Stimulated activated CD4-positive, alpha-beta T cell treated with anti-CD3 and anti-CD28 coated beads, Interleukin-12 subunit alpha, Interleukin-12 subunit beta, amount 100 ng/mL, for 24 hours (primary cell): Measurements from ENCODE around the gene FOXK1.
"Not testable (repeated sequence)": the region's sequence is repeated elsewhere in the genome, so short reads cannot be mapped to it uniquely, and the experiment has no call there.

Experiments
- DNase-seq, 2 experiments: peaks; one replicate each; pipeline ENCODE4 v3.0.0-alpha.2; 2020; ENCODE audit warnings: low read depth in 2 of 2

FOXK1 gene

GRCh38 chr7:4786015-4786414 lies 103.9 kb downstream of the FOXK1 start:
- DNase-seq = no peak

DNA sequence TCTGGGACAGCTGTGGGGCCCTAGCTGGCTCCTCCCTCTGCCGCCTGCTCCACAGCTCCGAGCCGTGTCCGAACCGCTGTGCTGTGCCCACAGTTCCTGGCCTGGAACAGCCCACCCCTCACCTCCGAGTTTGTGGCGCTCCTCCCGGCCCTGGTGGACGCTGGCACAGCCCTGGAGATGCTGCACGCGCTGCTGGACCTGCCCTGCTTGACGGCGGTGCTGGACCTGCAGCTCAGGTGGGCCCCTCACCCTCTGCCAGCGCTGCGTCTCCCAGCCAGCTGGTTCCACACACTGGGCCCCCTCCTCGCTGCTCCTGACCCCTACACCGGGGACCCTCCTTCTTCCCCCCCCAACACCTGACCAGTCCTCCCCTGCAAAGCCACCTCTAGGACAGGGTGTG lies 105.4 kb downstream of the FOXK1 start:
- DNase-seq = no peak

- DNase-seq = no peak
These were observed 106.0 kb downstream of the FOXK1 start for GRCh38 chr7:4787947-4788626.

GRCh38 chr7:4788627-4789189 lies 106.6 kb downstream of the FOXK1 start:
- DNase-seq = no peak

GRCh38 chr7:4789194-4790077 lies 107.3 kb downstream of the FOXK1 start:
- no peak for DNase-seq

DNA sequence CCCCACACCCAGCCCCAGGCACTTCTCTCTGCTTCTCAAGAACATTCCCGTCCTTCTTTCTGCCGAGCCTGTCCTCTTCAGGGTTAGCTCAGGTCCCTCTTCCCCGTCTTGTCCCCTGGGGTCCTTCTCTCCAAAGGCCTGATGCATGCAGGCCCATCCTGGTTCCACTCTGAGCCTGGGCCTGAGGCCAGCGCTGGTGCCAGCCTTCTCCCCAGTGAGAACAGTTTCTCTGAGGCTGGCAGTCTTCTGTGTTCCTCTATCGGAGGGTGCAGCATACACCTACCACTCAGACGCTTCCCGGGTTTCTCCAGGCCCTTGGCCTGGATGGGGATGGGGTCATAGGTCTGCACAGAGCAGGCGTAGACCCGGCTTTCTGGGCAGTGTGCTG lies 108.0 kb downstream of the FOXK1 start:
- DNase-seq = no peak

DNA sequence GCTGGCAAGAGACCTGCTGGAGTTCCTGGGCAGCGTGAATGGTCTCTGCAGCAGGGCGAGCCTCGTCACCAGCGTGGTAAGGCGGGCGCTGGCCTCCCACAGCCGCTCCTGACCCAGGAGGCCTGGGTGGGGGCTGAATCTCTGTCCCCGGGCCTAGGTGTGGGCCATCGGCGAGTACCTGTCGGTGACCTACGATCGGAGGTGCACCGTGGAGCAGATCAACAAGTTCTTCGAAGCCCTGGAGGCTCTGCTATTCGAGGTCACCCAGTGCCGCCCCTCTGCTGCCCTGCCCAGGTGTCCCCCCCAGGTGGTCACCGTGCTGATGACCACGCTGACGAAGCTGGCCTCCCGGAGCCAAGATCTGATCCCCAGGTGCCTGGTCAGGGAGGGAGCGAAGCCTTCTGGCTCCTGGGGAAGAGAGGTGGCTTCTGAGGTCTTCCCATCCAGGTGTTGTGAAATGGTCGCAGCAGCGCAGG lies 108.5 kb downstream of the FOXK1 start:
- DNase-seq = no peak

DNA sequence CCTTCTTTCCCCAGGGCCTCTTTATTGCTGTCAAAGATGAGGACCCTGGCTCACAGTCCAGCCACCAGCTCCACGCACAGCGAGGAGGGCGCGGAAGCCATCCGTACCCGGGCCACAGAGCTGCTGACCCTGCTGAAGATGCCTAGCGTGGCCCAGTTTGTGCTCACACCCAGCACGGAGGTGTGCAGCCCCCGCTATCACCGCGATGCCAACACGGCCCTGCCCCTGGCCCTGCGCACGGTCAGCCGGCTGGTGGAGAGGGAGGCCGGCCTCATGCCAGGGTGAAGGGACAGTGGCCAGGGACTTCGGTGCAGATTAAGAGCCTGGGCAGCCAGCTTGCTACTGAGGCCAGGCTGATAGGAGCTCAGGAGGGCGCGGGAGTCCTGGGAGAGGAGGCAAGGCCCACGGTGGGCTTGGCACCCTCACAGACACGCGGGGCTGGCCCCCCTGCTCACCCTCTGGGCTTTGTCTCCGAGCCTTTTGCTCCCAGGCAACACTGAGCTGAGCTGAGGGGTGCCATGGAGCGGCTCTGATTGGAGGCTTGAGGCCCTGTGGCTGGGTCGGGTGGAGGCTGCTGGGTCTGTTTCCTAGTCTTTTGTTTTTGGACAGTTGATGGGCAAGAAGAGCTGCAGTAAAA lies 109.1 kb downstream of the FOXK1 start:
- DNase-seq = no peak

GRCh38 chr7:4791738-4792536 lies 109.8 kb downstream of the FOXK1 start:
- DNase-seq = peak; percentile 66 to 70

DNA sequence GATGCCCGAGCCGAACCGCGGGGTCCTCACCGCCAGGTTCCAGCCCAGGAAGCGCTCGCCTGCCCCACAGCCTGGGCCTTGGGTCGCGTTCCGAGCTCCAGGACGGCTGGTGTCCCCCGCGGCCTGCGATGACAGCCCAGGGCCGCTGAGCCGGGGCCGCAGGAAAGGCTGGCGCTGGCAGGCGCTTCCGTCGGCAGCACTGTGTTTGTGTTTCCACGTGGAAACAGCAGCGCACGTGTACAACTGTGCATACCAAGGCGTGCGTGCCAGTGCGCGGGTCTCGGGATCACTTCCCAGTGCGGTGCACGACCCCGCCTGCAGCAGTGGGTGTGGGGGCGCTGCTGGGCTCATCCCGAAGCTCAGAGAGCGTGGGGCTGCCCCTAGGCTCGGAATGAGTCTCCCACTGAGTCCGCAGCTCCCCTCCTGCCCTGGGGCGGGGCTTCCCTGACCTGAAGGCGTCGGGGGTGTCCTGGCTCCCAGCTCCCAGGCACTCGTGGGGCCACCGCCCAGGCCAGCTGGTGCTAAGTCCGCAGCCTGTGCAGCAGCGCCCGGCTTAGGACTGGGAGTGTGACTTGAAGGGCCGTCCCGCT lies 110.5 kb downstream of the FOXK1 start:
- no peak for DNase-seq

- DNase-seq = not testable (repeated sequence)
These were observed 111.4 kb downstream of the FOXK1 start for GRCh38 chr7:4793385-4793993.

GRCh38 chr7:4794171-4794570 lies 112.1 kb downstream of the FOXK1 start:
- DNase-seq = not testable (repeated sequence)

DNA sequence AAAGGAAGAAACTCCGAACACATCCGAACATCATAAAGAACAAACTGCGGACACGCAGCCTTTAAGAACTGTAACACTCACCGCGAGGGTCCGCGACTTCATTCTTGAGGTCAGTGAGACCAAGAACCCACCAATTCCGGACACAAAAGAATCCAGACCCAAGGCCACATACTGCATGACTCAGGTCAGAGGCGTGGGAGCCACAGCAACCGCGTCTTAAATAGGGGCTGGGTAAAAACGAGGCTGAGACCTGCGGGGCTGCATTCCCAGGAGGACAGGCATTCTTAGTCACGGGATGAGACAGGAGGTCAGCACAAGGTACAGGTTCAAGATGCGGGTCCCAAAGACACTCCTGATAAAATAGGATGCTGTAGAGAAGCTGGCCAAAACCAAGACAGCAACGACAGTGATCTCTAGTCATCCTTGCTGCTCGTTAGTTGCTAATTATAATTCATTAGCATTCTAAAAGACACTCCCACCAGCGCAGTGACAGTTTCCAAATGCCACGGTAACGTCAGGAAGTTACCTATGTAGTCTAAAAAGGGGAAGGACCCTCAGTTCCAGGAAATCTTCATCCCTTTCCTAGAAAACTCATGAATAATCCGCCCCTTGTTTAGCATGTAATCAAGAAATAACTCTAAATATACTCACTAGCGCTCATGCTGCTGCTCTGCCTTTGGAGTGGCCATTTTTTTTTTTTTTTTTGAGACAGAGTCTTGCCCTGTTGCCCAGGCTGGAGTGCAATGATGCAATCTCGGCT lies 112.7 kb downstream of the FOXK1 start:
- DNase-seq = no peak

GRCh38 chr7:4796453-4796852 lies 114.4 kb downstream of the FOXK1 start:
- no peak for DNase-seq

DNA sequence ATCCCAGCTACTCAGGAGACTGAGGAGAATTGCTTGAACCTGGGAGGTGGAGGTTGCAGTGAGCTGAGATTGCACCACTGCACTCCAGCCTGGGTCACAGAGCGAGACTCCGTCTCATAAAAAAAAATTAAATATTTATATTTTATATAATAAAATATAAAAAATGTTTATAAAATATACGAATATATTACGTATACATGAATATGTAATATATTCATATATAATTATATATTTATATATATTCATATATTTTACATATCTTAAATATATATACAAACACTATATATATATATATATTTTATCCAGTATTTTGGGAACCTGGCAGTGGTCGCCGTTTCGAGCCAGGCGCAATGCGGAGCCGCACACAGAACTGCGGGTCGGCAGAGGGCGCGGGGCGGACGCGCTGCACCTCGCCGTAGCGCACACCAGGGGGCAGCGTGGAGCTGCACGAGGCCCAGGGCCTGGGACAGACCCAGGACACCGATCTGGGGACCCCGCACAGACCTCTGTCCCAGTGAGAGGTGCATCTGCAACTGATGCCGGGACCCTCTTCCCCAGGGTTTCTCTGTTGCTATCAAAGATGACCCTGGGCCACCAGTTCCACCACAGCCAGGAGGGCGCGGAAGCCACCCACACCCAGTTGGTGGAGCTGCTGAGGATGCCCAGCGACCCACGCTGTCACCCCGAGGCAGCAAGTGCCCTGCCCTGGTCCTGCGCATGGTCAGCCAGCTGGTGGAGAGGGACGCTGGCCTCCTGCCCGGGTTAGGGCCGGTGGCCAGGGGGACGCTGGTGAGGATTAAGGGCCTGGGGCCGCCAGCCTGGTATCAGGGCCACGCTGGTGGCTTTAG lies 116.0 kb downstream of the FOXK1 start:
- peak; percentile 34 to 63 for DNase-seq

- no peak for DNase-seq
These were observed 116.7 kb downstream of the FOXK1 start for GRCh38 chr7:4798706-4799235.

DNA sequence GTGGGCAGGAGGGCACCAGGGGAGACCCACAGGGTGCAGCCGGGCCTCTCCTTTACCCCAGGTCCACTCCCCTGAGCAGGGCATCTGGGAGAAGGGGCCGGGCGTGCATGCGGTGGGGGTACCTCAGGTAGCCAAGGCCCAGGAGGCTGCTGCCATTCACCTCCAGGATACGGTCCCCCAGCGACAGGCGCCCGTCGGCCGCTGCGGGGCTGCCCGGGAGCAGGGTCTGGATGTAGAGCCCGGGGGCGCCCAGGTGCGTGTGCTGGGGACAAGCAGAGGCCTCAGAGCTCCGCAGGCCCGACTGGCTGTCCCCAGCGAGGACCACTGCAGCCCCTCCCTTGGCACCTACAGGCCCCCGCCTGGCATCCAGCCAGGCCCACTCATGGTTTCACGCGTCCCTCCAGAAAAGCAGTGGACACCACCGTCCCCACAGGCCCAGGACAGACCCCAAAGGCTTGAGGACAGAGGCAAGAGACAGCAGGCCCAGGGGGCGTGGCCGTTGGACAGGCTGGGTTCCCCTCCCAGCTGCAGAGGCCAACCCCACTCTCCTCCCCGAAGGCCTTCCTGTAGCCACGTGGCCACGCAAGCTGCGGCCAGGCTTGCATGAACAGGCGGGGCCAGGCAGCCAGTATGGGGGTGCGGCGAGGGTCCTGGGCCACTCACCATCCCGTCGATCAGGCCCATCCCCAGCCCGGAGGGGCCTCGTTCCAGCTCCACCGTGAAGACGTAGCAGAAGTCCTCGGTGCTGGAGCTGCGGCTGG lies 117.6 kb downstream of the FOXK1 start:
- no peak for DNase-seq

GRCh38 chr7:4800487-4800886 lies 118.4 kb downstream of the FOXK1 start:
- DNase-seq = no peak
